Endothelial cell of umbilical vein (primary cell): Measurements from ENCODE around the gene TOR1B. TPM values are rescaled to one million over a fixed set of nuclear protein-coding genes. Genes with fewer than 3 reads are reported as not detected.

Experiments used
- BruUV-seq: library from RNA; stranded (reverse); fragments of 400-500 nt; replicated peaks from 2 replicates; lab custom pipeline; 2021; lab: Mats Ljungman, UMichigan
- CTCF ChIA-PET: fragments of 300-600, 350-600 bp; sonication (Branson Sonifier 250); formaldehyde crosslinking; loops from one replicate; lab custom pipeline; 2021; ENCODE audit warnings: antibody characterized with exemption, inconsistent platforms; lab: Charles Lee
- POLR2A ChIA-PET: fragments of 300-600, 350-600 bp; sonication (Branson Sonifier 250); formaldehyde crosslinking; loops from one replicate; lab custom pipeline; 2021; ENCODE audit warnings: antibody characterized with exemption, inconsistent platforms; lab: Charles Lee
- DNase-seq: peaks from one replicate; pipeline ENCODE4 v3.0.0-alpha.2; 2011; ENCODE audit warnings: low read depth, low spot score
- FAIRE-seq: peaks from 2 replicates; lab custom pipeline; 2011; peaks lifted over from hg19 to GRCh38; lab: Jason Lieb, UNC
- H2AFZ ChIP-seq: 2 replicates; pipeline ENCODE4 v1.6.0; 2012; ENCODE audit warnings: low read depth, low read length, control low read depth, inconsistent platforms
- H3K27ac ChIP-seq: 2 replicates; pipeline ENCODE4 v1.5.1; 2011; ENCODE audit warnings: low read depth, mild to moderate bottlenecking, control low read depth, low read length, moderate library complexity; ENCODE audit not compliant: insufficient read depth
- H3K27me3 ChIP-seq, 2 experiments: 2 replicates each; pipeline versions ENCODE4 v1.6.0 to v1.6.1; 2011; ENCODE audit warnings: low read length in 2 of 2, mixed read lengths in 1 of 2; ENCODE audit not compliant: control insufficient read depth in 2 of 2, insufficient read depth in 2 of 2
- H3K36me3 ChIP-seq, 2 experiments: 2 replicates in 1 of 2; 3 replicates in 1 of 2; pipeline ENCODE4 v1.5.1; 2011; ENCODE audit warnings: low read length in 2 of 2, mild to moderate bottlenecking in 1 of 2, moderate library complexity in 1 of 2; ENCODE audit not compliant: control insufficient read depth in 2 of 2, insufficient read depth in 2 of 2; ENCODE audit errors: extremely low read depth in 1 of 2
- H3K4me1 ChIP-seq: 3 replicates; pipeline ENCODE4 v1.5.1; 2011; ENCODE audit warnings: mild to moderate bottlenecking, low read length; ENCODE audit not compliant: control insufficient read depth, insufficient read depth; ENCODE audit errors: extremely low read depth
- H3K4me2 ChIP-seq: 2 replicates; pipeline ENCODE4 v1.6.1; 2011; ENCODE audit warnings: low read length, control low read depth, mixed read lengths; ENCODE audit not compliant: insufficient read depth
- H3K4me3 ChIP-seq, 3 experiments: fragments of 200-600 bp in 1 of 3; sonication (generic), shearing (Covaris generic) in 1 of 3; replicated peaks in 1 of 3; 2 replicates each; pipeline ENCODE4 v1.5.1; 2011 to 2016; ENCODE audit warnings: control low read depth in 3 of 3, low read length in 3 of 3, mild to moderate bottlenecking in 2 of 3, inconsistent platforms in 1 of 3, low read depth in 1 of 3, moderate library complexity in 1 of 3; ENCODE audit not compliant: insufficient read depth in 1 of 3
- H3K79me2 ChIP-seq: 2 replicates; pipeline ENCODE4 v1.6.0; 2012; ENCODE audit warnings: low read length, inconsistent platforms; ENCODE audit not compliant: control insufficient read depth, insufficient read depth
- H3K9ac ChIP-seq: replicated peaks from 2 replicates; pipeline ENCODE3; 2011; ENCODE audit warnings: low read length, control low read depth; ENCODE audit not compliant: insufficient read depth; ENCODE audit errors: extremely low read depth
- H3K9me1 ChIP-seq: replicated peaks from 3 replicates; pipeline ENCODE4 v1.6.0; 2011; ENCODE audit warnings: mild to moderate bottlenecking, low read length; ENCODE audit not compliant: control insufficient read depth, insufficient read depth; ENCODE audit errors: extremely low read depth
- H3K9me3 ChIP-seq: replicated peaks from 2 replicates; pipeline ENCODE4 v1.5.1; 2012; ENCODE audit warnings: low read length, inconsistent platforms; ENCODE audit not compliant: control insufficient read depth, insufficient read depth
- H4K20me1 ChIP-seq: replicated peaks from 2 replicates; pipeline ENCODE3; 2011; ENCODE audit warnings: mild to moderate bottlenecking, low read length; ENCODE audit not compliant: control insufficient read depth, insufficient read depth; ENCODE audit errors: extremely low read depth
- CTCF ChIP-seq, 2 donors: IDR thresholded peaks; 1 replicate in 1 of 2; 2 replicates in 1 of 2; pipeline ENCODE4 v1.5.1; 2011; ENCODE audit warnings: low read length in 2 of 2, mild to moderate bottlenecking in 2 of 2, moderate library complexity in 2 of 2, control low read depth in 1 of 2, inconsistent platforms in 1 of 2, low read depth in 1 of 2; ENCODE audit not compliant: insufficient read depth in 1 of 2; ENCODE audit errors: extremely low read depth in 1 of 2
- EZH2 ChIP-seq: IDR thresholded peaks from 2 replicates; pipeline ENCODE4 v1.6.1; 2012; ENCODE audit warnings: borderline replicate concordance, low read depth, mild to moderate bottlenecking, moderate library complexity, low read length, inconsistent platforms; ENCODE audit not compliant: severe bottlenecking
- FOS ChIP-seq: IDR thresholded peaks from 2 replicates; pipeline ENCODE4 v1.6.1; 2011; ENCODE audit warnings: mild to moderate bottlenecking, low read length, moderate library complexity, borderline replicate concordance; ENCODE audit not compliant: insufficient read depth
- GATA2 ChIP-seq: IDR thresholded peaks from 2 replicates; pipeline ENCODE4 v1.7.0; 2011; ENCODE audit warnings: low read depth, mild to moderate bottlenecking, moderate library complexity, mixed read lengths, low read length; ENCODE audit not compliant: insufficient read length, insufficient read depth
- JUN ChIP-seq: IDR thresholded peaks from 2 replicates; pipeline ENCODE4 v1.6.1; 2011; ENCODE audit warnings: borderline replicate concordance, low read depth; ENCODE audit not compliant: insufficient read length, insufficient read depth
- MAX ChIP-seq: IDR thresholded peaks from 2 replicates; pipeline ENCODE4 v1.6.1; 2011; ENCODE audit not compliant: insufficient read depth, insufficient read length
- MYC ChIP-seq: IDR thresholded peaks from one replicate; pipeline ENCODE4 v1.6.1; 2011; ENCODE audit warnings: mild to moderate bottlenecking, low read depth, low read length
- POLR2A ChIP-seq: IDR thresholded peaks from 2 replicates; pipeline ENCODE4 v1.6.1; 2012; ENCODE audit warnings: low read depth, mild to moderate bottlenecking, control low read depth, low read length
- POLR2AphosphoS5 ChIP-seq: IDR thresholded peaks from 2 replicates; pipeline ENCODE4 v1.6.1; 2012; ENCODE audit warnings: low read depth, mild to moderate bottlenecking, control low read depth, low read length, moderate library complexity; ENCODE audit not compliant: insufficient read depth
- dilution Hi-C: fragments of 300-500 bp; cut with MboI; formaldehyde crosslinking; loops from one replicate; pipeline ENCODE4 v1.15.0; 2019; ENCODE audit warnings: low sequenced_read_pairs; ENCODE audit not compliant: extremely low pct_ligation_motif_present
- intact Hi-C: fragments of 100-400 bp; cut with micrococcal nuclease; formaldehyde crosslinking; loops from one replicate; pipeline ENCODE4 v1.10.0; 2022
- polyA plus RNA-seq, 4 experiments: library from polyadenylated mRNA; depleted of rRNA in 3 of 4; stranded (reverse) in 3 of 4; unstranded in 1 of 4; fragments of >200 nt; gene quantifications; 2 replicates each; pipeline versions ENCODE4 v1.2.1 to v1.2.3, GENCODE V29; 2011 to 2012; ENCODE audit warnings: missing spikeins in 1 of 4
- total RNA-seq: library from RNA; stranded (reverse); gene quantifications from 2 replicates; pipeline ENCODE4 v1.2.3, GENCODE V29; 2021

Gene TOR1B
- total and polyA plus RNA-seq, 2 donors (not counting 3 experiments of a cell fraction or from before 2014, with no cell fraction given): 27.0 to 29.5 TPM

- no TSS peak for BruUV-seq
- no peaks in the 10 kb centered on the region for H3K9me1 ChIP-seq
- peaks cover 5% of the 10 kb centered on the region for H3K4me1 ChIP-seq
- no peaks in the 10 kb centered on the region for H3K9me3 ChIP-seq
- DNase-seq (no peak), FAIRE-seq (no peak)
- H3K36me3 ChIP-seq: no peaks in the 10 kb centered on the region
- H3K9ac ChIP-seq: no peak overlapping the region
- CTCF ChIA-PET: interaction anchor here (1.4 kb wide), 1 partner anchor 9 kb away, joined by 3 read pairs; no protein-coding TSS in a partner anchor
- H2AFZ ChIP-seq: no peak overlapping the region
- peaks cover 4% of the 10 kb centered on the region for H3K79me2 ChIP-seq
- intact Hi-C loops (no loop called here), dilution Hi-C loops (no loop called here)
- peaks cover 0 to 5% of the 10 kb centered on the region in 2 experiments for H3K27me3 ChIP-seq
- H3K27ac ChIP-seq: no peak overlapping the region
- H3K4me2 ChIP-seq: no peak overlapping the region
- H4K20me1 ChIP-seq: no peaks in the 10 kb centered on the region
- POLR2A ChIA-PET: no interaction called here
- H3K4me3 ChIP-seq: no peak overlapping the region
- TF ChIP-seq MAX (no peak), JUN (no peak), POLR2A (no peak), GATA2 (no peak), FOS (no peak), EZH2 (no peak), POLR2AphosphoS5 (no peak), MYC (no peak), CTCF (IDR thresholded peaks at IDR 0.05; ENCODE audit: extremely low read depth in 1 of 2, insufficient read depth in 1 of 2, low read depth in 1 of 2, low read length in 2 of 2) (no peak)
Measured at GRCh38 chr9:129798973-129799372, 4.0 kb upstream of the TOR1B start.
